Hematopoietic multipotent progenitor cell (in vitro differentiated cells): Measurements from ENCODE around the gene TTC7B. TPM values are rescaled to one million over a fixed set of nuclear protein-coding genes. Genes with fewer than 3 reads are reported as not detected.

Experiments used
- DNase-seq, 3 donors: peaks; one replicate each; pipeline ENCODE4 v3.0.0-alpha.2; 2011 to 2015; ENCODE audit warnings: low read depth in 2 of 3, low spot score in 2 of 3
- total RNA-seq: library from RNA; depleted of rRNA; stranded (reverse); fragments of >200 nt; gene quantifications from one replicate; pipeline ENCODE4 v1.2.3, GENCODE V29; 2012

The TTC7B gene
- total RNA-seq, 1 donor: 26.1 TPM

DNA sequence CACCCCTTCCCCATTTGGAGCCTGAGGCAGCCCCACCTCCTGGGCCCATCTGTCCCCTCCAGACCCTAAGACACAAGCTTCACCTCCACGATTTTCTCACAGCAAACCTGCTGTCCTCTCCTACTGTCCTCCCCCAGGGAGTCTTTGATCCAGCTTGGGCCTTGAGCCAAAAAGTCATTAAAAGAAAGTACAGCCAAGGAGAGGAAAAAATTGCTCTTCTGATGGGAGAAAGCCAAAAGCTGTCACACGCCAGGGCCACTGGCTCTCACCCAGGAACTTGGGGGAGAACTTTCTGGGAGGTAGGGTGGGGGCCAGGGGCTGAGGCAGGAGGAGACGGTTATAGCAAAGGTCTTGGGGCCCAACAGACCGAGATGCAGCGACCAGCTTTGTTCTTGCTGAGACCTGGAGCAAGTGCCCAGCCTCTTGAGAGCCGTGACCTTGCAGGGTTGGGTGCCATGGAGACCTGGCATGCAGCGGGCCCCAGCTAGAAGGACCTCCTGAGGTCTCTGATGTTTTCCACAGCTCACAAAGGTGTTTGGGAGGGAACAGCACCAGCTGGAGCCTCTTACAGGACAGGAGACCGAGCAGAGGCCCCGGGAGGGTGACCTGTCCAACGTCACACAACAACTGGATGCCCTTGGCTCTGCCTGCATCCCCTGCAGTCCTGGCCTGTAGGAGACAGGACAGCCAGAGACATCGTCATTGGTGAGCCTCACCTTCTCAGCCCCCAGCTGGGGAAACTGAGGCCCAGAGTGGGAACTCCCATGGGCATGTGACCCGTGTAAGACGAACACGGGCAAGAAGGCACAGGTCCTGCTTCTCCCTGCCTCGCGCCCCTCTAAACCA, 294.9 kb downstream of the TTC7B start:
- no peak for DNase-seq

GRCh38 chr14:90520326-90520725, 295.9 kb downstream of the TTC7B start:
- no peak for DNase-seq

DNA sequence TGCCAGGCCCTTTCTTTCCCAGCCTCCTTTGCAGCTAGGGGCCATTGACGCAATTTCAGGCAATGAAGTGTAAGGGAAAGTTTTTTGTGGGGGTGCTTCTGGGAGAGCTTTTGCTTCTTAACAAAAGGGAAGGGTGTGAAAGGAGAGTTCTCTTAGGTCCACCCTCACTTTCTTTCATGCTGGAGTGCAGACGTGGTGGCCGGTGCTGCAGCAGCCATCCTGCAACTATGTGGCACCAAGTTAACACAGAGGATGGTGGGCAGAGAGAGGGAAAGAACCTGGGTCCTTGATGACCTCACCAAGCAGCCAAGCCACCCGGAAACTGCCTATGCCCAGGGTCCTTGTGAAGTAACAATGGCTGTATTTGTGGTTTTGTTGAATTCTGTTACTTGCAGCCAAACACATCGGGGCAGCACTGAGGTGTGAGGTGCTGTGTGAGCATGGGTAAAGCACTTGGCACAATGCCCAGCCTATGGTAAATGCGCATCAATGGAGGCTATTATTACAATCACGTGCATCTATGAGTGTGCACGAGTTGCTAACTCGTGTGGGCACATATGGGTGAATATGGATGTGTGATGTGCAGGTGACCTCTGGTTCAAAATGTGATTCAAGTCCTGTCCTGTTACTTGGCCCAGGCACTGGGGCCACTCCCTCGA, 296.8 kb downstream of the TTC7B start:
- no peak for DNase-seq

DNA sequence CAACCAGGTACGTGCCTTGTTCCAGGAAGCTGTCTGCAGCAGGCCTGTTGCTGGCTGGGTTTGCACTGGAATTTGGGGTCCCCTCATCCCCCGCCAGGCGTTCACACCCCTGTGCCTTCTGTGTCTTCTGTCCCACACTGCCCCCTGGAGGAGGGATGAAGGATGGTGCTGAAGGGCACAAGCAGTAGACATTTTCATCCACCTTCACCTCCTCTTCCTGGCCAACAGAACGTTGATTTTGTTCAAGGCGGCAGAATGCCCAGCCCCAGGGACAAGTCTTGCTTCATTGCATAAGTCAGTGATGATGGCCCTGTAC, 297.3 kb downstream of the TTC7B start:
- peak in 2 of 3 donors; percentile 42 to 73 for DNase-seq

DNA sequence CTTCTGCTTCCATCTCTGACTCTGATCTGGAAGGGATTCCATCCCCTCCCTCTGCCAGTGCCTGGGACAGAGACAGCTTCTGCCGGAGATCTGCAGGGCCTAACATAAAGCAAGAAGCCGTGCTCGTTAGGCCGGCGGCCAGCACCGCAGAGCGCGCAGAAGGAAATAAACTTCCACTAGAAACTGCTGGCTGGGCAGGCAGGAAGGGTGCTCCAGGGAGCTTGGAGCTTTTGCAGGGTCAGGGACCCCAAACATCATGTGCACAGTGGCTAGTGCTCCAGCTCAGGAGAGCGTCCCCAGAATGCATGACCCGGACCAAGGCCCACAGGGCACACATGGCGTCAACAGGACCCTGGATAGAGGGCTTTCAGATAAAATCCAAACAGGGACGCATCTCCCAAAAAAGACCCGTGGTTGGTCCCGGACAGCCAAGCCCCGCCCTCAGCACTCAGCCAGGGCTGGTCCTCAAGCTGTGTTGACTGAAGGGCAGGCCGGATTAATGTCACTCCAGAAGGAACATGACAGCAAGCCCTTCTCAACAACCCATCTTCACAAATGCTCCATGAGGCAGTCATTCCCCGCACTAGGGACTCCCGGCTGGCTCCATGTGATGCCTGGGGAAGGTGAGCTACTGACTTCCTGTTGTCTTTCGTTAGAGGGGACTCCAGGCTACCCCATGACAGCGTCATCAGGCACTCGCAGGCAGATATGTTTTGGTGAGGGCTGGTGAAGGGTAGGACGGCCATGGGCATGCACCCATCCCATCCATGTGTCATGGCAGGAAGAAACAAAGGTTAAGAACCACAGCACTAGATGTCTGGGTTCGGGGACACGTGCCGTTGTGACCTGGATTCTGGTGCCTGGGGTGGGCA, 297.9 kb downstream of the TTC7B start:
- DNase-seq: no peak

GRCh38 chr14:90517076-90517841, 299.0 kb downstream of the TTC7B start:
- DNase-seq: peak in 1 of 3 donors; percentile 16

DNA sequence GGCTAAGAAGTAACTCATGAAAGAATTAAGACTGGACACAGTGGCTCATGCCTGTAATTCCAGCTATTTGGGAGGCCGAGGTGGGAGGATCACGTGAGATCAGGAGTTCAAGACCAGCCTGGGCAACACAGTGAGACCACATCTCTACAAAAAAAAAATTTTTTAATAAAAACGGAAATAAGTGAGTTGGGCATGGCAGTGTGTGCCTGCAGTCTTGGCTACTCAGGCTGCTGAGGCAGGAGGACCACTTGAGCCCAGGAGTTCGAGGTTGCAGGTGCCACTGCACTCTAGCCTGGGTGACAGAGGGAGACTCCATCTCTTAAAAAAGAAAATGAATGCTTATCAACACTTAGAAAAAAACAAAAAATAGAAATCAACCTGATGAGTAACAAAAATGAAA, 301.7 kb downstream of the TTC7B start:
- no peak for DNase-seq

DNA sequence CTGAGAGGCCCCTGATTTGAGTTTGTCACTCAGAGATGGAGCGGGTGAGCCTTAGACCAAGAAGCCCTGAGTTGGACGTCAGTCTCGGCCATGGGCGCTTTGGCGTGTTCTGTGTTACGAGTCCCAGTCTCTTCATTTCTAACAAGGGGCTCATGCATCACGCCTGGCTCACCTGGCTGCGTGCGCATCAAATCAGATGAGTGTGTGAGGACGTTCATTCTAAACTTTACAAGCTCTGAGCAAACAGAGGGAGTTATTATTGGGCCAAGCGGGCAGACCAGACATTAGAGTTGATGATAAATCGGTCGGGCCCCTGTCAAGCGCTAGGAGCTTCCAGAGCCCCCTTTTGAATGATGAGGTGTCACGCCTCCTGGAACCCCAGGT, 302.2 kb downstream of the TTC7B start:
- no peak for DNase-seq

DNA sequence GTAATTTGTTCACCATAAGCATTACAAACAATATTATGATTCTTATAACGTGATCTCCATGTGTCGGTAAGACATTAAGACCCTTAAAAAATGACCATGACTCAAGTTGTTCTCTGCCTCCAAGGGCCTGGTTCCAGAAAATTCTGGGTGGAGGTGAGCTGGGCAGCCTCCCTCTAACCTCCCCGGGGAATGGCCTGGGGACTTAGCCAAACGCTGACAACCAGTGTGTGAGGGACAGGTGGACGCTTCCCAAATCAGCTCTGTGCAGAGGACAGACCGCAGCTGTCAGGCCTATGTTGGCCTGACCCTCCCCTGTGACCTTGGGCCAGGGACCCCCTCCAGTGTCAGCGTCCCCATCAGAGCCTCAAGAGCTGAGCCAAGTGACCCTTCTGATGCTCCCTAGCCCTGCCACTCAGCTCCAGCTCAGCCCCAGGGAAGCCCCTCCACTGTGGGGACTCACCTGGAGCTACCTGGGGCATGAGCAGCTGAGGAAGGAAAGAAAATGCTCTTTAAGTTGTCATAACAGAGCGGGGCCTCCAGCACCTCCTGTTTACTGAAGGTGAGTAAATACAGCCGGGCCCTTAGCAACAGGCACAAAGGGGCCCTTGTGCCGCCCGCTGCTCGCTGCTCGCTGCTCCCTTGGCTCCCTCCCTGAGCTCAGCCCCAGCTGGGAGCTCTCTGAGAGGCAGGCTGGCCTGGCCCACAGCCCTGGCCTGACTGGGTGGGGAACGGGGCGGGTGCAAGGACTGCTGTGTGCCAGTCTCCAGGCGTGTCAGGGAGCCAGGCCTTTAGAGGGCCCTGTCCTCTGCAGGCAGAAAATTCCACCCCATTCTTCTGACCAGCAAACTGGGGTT, 302.8 kb downstream of the TTC7B start:
- no peak for DNase-seq

- DNase-seq: no peak
Observed at GRCh38 chr14:90512329-90512991, 303.8 kb downstream of the TTC7B start.

DNA sequence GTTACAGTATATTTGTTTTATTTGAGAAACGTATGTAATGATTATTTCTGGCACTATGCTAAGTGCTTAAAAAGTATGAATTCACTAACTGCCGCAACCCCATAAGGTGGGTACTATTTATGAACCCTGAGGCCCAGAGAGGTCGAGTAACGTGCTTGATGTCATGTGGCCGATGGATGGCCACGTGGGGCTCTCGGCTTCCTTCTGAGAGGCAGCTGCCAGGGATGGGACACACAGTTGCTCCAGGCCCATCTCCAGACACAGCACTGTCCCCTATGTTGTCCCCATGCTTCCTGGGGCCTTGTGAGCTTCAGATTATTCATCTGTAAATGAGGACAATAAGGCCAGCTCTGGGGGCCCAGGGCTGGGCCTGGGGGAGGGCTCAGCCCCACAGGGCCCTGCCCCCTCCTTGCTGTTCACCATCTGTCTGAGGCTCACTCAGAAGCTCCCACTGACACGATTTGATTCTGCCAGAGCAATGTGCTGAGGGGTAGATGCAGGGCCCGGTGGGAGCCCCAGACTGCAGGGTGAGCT, 304.4 kb downstream of the TTC7B start:
- DNase-seq: no peak

- DNase-seq: no peak
Observed at GRCh38 chr14:90511252-90511651, 305.0 kb downstream of the TTC7B start.

GRCh38 chr14:90510159-90510558, 306.1 kb downstream of the TTC7B start:
- no peak for DNase-seq

- peak in 1 of 3 donors; percentile 36 for DNase-seq
Observed at GRCh38 chr14:90509403-90509802, 306.8 kb downstream of the TTC7B start.

DNA sequence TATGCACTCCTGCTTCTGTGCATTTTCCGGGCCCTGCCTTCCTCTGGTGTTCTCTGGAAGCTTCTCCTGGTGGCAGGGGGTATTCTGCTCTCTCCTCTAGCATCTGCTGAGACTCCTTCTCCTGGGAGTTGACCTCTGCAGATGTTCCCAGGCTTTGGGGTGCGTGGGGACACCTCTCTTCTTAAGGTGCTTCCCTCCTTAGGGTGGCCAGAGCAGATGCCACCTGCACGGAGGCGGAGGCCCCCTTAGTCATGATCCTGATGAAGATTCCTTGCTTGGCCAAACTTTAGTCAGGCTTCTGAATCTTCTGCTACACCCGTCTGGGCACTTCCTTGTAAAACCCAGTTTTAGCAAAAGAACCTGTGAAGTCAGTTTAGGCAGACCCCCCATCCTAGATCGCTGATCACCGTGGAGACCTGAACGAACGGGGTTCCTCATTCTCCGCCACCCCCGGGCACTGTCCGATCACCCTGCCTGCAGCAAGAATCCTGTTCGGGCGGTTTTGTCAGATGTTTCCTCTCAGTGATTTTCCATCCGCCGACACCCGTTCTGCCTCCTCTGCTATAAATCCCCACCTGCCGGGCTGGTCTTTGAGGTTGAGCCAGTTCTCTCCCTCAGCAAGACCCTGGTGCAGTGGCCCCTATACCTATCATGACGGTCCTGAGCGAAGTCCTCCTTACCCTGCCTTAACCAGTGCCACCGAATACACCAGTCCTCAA, 307.5 kb downstream of the TTC7B start:
- DNase-seq: peak in 2 of 3 donors; percentile 75 to 96

DNA sequence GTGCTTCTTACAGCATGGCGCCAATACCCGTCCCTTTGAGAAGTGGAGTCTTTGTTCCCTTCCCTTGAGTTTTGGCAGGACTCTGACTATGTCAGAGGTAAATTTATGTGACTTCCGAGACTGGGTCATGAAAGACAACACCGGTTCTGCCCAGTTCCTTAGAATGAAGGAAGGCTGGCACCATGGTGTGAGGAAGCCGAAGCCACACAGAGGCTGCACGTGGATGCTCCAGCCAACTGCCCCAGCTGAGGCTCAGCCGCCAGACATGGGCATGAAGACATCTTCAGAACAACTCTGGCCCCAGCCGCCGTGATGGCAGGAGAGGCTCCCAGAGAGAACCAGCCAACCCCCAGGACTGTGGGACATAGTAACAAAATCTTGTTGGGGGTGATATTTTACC, 308.2 kb downstream of the TTC7B start:
- DNase-seq: peak in 1 of 3 donors; percentile 10

- no peak for DNase-seq
Observed at GRCh38 chr14:90507428-90507827, 308.8 kb downstream of the TTC7B start.

DNA sequence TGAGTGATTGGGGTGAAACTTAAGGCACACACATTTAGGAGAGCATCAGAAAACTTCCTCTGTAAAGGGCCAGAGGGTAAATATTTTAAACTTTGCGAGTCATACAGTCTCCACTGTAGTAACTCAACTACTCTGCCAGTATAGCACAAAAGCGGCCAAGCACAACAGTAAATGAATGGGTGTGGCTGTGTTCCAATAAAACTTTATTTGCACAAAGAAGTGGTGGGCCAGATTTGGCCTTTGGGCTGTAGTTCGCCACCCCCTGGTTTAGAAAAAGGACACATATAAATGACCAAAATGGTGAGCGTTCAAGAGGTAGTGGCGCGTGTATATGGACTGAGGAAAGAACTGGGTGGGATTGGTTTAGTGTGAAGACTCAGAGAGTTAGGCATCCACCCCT, 309.5 kb downstream of the TTC7B start:
- DNase-seq: no peak
